Activated CD8-positive, alpha-beta memory T cell treated with anti-CD3 and anti-CD28 coated beads, Interleukin-2, amount 50 U/mL, for 24 hours (primary cell): ENCODE measurements around the gene PARD3B.

Source experiments
- DNase-seq: peaks from one replicate; pipeline ENCODE4 v3.0.0-alpha.2; 2020; ENCODE audit errors: extremely low read depth

The PARD3B gene

DNA sequence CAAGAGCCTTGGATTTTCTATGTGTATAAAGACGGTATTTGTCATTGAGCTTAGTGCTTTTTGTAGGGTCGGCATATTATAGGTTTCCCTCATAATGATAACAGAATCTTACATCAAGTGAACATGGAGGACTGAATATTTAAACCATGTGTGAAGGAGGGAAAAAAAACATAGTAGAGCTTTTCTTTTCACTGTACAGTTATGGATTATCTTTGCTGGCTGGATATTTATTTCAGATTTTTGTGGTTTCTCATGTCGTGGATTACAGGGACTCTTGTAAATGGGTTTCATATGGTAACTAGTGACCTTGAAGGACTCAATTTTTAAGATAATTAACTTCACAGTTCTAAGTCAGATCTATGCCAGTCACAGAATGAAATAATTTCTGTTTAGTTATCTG is 806.8 kb downstream of the PARD3B start:
- no peak for DNase-seq

DNA sequence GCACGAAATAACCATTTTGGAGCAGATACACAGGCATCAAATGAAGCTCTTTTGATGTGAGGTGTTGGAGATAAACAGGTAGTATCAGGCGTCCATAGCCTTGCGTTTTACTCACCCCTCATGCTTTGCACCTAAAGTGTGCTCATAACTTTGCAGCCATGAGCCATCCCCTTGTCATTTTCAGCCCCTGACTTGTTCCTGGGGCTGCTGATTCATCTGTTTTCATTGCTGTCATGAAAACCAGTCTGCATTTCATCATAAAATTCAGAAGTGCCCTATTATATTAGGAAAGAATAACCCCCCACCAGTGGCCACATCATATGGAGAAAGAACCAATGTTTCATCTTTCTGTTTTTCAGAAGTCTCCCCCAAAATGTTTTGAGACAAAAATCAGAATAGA is 807.3 kb downstream of the PARD3B start:
- no peak for DNase-seq

DNA sequence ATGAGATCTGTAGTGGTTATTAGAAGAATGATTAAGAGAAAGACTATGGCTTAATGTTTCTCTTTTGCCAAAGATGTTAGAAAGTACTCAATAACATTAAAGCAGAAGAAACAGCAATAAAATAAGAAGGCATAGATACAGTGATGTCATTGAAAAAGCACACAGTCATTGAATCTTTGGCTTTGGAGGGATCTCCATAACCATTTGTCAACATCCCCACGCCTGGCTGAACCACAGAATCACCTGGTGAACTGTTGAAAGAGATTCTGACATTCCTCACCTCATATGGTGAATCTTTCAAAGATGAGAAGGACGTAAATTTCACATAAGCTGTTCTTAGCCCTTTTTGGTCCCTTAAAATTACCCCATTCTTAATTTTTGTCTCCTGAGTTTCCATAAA is 812.5 kb downstream of the PARD3B start:
- no peak for DNase-seq

DNA sequence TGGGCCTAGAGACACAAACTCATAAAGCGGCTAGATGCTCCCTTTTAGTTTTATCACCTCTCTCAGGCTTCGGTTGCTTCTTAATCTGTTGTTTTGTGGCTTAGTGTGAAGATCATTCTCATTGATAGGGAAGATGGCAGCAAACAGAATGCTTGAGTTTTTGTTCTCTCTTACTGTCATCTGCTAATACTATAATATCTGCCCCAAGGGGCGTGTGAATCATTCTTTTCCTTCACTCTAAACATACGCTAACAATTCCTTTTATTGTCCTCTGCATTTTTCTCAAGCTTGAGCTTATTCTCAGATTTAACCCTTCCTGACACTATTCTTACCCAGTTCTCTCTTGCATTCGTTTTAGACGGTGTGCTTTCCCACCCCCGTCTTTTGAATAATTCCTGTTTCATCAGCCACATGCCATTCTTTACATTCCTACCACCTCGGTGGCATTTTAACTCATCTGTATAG is 813.1 kb downstream of the PARD3B start:
- no peak for DNase-seq

DNA sequence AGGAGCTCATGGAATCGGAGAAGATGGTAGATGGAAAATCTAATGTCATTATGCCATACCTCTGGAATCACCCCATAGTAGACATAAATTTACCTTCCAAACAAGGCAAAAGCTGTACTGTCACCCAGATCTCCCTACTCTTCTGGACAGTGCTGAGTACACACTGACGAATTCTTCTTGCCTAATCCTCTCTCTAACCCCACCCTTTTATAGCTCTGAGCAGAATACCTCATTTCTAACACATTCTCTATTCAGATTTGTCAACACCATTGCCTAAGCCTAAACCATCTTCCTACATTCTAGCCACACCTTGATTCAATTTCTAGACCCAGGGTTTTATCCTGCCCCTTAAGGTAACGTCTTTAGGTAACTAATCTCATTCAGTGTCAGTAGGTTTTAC is 816.0 kb downstream of the PARD3B start:
- DNase-seq: no peak

DNA sequence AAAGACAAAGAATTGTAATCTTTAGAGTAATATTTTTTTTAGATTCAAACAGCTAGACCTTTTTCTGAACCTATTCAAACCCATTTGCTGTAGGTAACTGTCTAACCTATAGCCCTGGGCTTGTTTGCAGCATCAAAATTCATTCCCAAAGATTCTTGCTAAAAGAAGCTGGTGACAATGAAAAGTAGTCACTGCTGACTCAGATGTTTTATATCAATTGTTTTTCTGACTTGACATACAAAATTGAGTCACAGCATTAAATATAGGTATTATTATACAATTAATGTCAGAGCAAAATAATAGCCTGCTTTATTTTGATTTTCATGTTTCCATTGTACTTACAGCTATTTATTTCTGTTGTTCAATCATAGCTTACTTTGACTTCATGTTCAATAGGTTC is 816.7 kb downstream of the PARD3B start:
- DNase-seq: no peak

DNA sequence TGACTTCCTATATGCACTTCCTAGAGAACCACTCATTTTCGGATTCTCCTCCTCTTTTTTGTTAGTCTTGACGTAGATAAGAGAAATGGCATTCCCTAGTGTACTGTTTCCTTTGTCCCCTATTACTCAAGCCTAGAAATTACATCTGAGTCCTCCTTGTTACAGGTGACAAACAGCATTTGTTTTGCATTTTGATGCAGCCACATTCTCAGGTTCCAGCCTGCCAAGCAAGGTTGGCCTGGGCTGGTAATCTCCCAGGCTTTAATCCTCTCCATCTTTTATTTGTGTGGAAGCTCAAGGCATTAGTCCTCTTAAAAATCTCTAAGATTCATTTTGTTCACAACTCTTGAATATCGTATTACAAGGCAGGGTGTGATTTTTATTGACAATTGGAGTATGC is 819.0 kb downstream of the PARD3B start:
- no peak for DNase-seq

DNA sequence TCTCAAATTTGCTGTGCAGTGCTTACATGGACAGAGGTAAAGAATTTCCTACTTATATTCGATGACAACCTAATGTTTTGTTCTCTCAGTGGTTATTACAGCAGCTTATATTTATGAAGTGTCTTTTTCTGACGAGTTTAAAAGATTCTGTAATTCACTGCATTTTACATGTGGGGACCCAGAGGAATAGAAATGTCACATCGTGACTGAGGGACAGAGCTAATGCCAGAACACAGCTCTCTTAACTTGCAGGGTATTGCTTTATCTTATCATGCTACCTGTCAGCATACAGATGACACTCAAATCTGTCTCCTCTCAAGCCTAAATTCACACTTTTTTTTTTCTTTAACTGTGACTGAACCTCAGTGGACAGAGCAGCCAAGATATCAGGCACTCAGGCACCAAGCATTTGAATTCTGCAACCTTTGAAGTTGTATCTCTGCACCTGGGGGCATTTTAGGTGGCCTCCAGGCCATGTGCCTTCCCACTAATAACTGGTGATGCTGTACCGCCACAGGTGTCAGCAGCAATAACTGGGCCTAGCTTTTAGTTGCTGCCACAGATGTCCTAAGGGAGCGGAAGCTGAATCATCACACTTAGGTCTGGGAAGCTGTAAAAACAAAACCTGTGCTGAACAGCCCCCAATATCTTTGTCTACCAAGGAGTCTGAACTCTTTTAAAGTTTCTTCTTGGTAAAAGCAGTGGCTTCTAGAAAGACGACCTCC is 821.2 kb downstream of the PARD3B start:
- DNase-seq: no peak

DNA sequence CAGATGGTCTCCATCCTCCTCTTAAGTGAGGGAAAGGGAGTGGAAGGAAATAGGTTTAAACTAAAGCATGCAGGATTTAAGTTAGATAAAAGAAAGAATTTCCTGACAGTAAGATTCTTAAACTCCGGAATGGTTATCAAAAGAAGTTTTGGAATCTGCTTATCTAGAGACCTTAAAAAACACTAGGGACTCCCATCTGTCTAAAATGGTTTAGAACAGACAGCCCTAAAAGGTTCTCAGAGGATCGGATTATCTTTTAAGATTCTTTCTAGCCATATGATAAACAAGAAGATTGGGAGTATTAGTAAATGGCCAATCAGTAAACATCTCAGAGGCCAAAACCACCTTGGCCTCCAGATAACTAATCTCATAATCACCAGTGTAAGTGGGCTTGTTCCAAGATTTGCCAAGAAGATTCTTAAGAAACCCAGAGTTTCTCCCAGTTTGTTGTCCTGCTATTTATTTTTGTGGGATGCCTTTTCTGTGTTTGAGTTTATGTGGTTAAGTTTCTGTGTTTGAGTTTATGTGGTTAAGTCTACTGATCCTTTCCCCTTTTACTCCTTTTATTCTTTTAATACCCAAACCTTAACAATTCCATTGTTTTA is 822.2 kb downstream of the PARD3B start:
- DNase-seq: no peak

DNA sequence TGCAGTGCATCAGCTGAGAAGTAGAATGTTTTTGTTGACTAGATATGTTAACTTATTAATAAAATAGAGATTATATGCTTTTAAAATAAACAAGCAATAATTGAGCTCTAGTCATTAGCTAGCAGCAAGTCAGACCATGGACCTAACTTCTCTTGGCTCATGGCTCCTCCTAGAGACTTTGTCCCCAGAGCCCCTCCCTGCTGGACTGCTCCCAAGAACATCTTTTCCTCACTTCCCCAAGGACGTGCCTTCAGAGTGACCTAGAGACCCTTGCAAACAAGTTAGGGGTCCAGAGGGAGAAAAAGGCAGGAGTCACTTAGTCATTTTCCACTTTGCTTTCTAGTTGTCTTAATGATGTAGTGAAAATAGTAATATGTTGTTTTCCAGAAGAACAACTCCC is 824.5 kb downstream of the PARD3B start:
- DNase-seq: no peak

DNA sequence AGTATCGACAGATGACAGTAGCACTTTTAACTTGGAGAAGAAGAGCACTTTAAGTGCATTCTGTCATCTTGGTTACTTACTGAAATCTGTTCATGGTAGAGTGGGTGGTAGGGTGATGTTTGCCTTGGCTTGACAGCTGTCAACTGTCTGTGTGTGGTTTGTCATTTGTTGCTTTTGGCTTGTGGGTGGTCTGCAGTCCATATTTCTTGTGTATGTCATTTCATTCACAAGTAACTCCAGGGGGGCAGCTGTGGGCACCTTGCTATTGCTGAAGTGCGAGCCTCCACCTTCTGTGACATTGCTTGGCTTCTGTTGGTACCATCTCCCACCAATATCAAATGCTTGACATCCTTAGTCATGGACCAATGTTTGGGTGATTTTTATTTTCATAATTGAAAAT is 825.5 kb downstream of the PARD3B start:
- DNase-seq: no peak

DNA sequence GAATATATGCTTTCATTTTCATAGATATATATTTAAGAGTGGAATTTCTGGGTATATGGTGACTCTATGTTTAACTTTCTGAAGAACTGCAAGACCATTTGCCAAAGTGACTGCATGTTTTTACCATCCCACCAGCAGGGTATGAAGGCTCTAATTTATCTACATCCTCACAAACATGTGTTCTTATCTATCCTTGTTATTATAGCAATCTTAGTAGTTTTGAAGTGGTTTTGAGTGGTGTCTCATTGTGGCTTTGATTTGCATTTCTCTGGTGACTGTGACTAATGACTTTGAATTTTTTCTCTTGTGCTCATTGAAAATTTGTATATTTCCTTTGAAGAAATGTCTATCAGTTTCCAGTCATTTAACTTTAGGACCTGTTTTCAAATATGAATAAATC is 826.9 kb downstream of the PARD3B start:
- no peak for DNase-seq

DNA sequence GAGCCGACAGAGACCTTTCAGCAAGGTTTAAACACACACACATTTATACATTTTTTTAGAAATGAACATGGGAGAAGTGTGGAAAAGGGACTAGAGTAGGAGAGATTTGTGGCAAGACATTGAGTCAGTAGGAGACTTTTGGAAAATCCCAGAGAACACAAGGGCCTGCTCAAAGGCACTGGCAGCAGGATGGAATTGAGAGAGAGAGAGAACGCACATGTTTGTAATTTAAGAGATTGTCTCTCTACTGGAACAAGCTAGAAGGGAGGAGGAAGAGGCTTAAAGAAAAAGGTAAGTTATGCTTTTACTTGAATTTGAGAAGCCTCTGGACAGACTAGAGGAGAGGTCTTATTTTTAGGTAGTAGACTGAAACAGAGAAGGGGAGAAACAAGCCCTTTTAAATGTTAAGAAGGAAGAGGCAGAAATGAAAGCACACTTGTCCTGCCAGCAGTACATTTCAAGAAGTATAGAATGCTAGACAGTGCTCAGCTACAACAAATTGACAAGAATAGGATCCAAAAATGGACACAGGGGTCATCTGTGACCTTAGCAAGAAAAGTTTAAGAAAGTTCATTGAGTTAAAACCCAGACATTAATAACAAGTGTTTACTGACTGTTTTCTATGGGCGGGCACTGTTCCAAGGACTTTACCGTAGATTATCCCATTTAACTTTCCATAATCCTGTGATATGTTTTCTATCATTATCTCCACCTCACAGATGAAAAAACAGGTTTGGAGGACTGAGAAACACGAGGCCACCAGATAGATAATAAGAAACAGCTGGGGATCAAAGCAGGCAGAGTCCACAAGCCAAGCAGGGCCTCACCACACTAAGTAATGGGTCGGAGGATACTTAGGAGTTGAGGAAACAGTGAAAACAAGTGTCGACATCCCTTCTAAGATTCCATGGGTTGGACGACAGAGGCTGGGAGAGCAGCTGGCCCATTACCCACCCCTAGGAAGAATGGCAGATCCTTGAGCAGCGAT is 830.5 kb downstream of the PARD3B start:
- DNase-seq: no peak

DNA sequence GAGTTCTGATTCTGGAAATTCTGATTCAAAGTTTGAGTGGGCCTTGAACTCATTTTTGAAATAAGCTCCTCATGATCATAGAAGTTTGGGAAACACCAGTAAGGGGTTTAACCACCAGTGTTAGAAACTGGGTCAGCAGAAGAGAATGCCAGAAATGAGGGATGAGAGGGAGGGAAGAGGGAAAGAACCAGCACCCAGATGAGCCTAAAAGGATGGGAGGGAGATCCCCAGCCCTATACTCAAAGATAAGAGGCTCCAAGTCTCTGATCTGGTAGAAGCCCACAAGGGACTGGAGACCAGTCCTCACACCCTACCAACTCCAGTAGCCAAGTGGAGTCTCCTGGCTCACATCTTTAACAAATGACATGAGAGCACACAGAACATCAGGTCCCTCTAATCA is 832.0 kb downstream of the PARD3B start:
- DNase-seq: no peak

DNA sequence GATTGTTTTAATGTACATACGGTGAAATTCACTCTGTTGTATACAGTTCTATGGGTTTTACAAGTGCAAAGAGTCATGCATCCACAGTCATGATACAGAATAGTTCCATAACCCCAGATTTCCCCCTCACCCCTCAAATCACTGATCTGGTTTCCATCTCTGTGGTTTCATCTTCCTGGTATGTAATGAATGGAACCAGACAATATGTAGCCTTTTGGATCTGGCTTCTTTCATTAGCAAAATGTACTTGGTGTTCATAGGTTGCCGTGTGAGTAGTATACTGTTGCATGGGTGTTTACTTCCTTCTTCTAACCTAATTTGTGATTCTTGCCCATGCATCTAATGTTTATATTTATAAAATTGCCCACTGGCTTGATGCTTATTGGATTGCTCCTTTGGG is 838.3 kb downstream of the PARD3B start:
- no peak for DNase-seq

DNA sequence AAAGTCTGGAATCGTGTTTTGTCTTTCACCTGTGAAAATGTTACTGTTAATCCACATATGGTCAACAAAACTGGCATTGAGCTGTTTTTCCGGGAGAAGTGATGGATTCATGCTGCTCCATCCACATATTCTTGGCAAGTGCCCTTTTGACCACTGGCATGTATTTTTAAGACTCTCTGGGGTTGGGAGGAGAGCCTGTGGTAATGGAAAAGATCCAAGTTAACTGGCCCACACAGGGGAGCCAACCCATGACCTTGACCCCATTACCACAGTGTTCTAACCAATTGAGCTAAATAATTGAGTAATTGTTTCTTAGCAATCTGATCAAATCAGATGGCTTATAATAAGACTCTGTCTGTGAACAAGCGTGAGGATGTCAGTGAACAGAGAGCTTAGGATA is 840.8 kb downstream of the PARD3B start:
- no peak for DNase-seq

DNA sequence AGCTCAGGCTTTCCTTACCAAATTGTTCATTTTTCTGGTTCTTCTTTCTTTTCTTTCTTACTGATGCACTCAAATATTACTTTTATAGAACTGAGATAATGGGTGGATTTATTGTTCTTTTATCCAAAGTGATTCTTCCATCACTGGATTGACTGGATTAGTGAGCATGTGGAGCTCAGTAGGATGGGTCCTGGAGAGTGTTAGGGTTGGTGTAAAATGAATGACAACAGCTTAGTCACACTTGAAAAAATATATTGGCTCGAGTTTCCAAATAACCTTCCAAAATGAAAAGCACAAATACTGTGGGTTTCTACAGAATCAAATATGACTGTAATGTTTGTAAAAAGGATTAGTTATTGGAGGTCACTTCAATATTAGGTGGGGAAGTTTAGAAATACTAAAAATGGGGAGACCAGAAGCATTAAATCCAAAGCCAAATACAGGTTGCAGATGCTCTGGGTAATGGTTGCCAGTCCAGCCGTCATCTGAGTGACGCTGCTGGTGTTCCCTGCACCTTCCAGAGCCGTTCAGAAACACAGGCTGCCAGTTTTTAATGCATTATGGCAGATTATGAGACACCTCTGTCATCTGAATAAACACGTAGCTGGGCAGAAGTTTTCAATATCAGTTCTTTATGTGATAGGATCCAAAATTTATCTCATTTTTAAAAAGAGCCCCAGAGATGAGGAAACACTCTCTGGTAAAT is 842.2 kb downstream of the PARD3B start:
- DNase-seq: no peak

DNA sequence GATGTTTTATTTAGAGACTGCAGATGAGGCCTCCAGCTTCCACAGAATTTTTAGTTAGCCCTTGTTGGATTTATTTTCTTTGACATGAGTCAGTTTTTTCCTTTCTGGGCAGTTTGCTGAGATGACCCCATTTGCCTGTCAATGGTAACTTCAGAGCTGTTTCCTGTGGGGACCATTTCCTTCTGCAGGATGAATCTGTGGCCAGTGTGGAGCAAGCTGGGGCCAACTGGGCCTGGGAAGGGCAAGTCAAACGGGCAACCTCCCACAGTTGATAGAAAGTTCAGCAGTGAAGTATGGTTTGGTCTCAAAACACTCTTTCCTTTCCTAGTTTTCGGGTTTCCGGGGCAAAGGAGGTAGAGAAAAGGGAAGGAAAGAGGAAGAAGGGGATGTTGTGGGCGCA is 845.6 kb downstream of the PARD3B start:
- no peak for DNase-seq

DNA sequence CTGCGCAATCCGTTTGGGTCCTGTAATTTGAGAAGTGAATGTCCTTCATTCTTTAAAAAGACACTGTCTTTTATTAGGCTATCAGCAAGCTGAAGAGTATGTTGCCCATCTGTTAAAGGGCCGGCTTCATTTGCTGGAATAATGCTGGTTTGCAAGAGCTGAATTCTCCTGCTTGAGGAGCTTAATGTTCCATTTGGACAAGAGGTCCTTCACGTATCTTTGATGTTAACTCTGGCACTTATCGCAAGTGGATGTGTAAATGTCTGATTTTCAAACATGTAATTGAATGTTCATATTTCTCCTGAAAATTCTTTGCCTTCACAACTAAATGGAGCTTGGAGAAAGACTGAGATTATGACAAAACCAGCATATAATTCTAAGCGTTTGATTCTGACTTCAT is 856.2 kb downstream of the PARD3B start:
- no peak for DNase-seq

DNA sequence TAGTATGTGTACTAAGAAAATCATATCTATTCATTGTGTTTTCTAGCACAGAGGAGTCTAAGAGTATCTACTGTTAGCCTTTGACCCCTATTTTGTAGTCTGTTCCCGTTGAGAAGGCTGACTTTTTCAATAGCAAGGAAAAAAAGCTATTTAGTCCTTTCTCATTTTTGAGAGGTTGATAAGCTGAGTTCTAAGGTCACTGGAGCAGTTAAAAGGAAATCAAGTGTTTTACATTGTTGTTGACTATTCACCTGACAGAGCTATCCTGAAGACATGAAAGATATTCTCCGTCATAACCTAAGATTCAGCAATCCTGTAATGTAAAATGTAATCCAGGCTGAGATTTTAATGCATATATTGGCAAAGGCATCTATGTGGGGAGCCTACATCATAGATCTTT is 856.7 kb downstream of the PARD3B start:
- no peak for DNase-seq

DNA sequence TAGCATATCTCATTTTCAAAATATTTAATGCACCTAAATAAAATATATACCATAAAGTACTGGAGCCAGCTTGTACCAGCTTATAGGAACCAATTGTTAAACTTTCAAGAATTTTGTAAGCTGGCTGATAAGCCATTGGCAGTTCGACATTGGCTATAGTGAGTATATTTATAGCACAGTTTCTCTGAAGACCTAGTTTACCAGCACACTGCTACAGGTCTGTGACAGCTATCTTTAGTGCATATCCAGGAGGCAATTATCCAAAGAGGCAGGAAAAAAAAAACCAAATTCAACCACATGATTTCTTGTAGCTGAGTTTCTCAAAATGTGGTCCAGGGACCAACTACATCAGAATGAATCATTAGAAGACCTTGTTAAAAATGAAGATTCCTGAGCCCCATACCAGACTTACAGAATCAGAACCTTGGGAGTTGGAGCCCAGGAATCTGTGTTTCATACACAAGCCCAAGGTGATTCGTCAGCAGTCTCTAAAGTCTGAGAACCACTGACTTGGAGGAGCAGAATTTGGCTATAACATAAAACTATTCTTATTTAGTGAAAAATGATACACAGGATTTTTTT is 858.1 kb downstream of the PARD3B start:
- DNase-seq: no peak

DNA sequence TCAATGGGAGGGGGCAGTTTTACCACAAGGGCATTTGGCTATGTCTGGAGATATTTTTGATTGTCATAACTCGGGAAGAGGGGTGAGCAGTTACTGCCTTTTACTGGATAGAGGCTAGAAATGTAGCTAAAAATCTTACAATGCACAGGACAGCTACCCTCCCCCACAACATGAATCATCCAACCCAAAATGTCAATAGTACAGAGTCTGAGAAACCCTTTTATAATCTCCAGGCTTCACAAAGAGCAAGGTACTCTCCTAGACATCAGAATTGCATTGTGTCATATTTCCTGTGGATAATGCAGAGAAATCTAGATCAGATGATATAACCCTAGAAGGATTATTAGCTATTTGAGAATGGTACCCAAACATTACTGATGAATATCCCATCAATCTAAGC is 859.9 kb downstream of the PARD3B start:
- no peak for DNase-seq
